ENCODE measurements around the gene COL6A1. TPM values are rescaled to one million over a fixed set of nuclear protein-coding genes. Genes with fewer than 3 reads are reported as not detected.

COL6A1 gene
- total RNA-seq, 2 donors from 2014 or later: 606 to 689 TPM

DNA sequence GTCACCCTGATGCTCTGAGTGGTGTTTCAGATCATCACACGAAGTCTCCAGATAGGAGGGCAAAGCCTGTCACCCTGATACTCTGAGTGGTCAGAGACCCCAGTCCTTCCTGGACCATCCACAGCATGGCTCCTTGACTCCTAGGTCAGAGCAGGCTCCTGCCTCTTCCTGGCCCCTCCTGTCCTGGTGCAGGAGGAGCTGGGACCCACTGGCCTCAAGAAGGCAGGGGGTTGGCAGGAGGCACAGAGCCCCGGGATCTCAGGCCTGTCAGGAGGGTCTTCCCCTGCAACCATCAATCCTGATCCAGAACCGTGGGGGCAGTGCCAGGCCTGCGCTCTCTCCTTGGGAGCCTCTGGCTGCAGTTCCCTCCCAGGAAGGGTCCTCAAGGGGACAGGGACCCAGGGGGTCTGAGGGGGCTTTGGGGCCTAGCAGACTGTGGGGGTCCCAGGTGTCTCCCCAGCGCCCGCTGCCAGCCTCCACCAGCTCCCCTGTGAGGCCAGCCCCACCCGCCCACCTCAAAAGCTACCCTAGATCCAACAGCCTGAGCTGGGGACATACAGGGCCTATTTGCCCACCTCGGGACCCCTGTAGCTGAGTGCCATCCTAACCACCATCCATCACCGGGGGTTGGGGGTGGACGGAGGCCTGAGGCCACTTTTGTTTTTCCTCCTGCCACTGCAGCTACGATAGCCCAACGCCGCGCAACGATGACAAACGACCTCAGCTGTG is 27.5 kb downstream of the COL6A1 start:
- intact Hi-C loops (cut with DNase I): no loop called here
- peak; percentile 75 for DNase-seq (ENCODE audit: low spot score)

GRCh38 chr21:46009951-46010705 is 28.6 kb downstream of the COL6A1 start:
- intact Hi-C loops (cut with DNase I): no loop called here
- DNase-seq (ENCODE audit: low spot score): peak; percentile 72

GRCh38 chr21:46011267-46011967 is 29.8 kb downstream of the COL6A1 start:
- DNase-seq (ENCODE audit: low spot score): peak; percentile 54
- intact Hi-C loops (cut with DNase I): no loop called here

DNA sequence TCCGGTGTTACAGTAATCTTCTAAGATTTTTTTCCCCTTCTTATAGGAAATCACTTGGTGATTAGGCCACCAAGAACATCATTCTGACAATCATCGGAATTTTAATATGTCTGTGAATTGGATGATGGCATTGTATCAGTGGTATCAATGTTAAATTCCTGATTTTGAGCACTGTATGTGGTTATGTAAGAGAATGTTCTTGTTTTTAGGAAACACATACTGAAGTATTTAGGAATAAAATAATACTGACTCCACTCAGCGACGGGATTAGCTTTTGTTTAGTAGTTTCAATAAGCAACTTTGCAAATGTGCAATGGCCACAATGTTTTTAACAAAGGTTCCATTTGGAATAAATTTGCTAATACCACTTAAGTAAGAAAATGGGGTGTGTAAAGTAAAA is 30.6 kb downstream of the COL6A1 start:
- no peak for DNase-seq (ENCODE audit: low spot score)
- intact Hi-C loops (cut with DNase I): no loop called here

- no peak for DNase-seq (ENCODE audit: low spot score)
- intact Hi-C loops (cut with DNase I): no loop called here
Observed at GRCh38 chr21:46014828-46015227, 33.3 kb downstream of the COL6A1 start.

GRCh38 chr21:46017148-46017547 is 35.6 kb downstream of the COL6A1 start:
- intact Hi-C loops (cut with DNase I): no loop called here
- DNase-seq (ENCODE audit: low spot score): no peak

GRCh38 chr21:46017695-46018094 is 36.1 kb downstream of the COL6A1 start:
- intact Hi-C loops (cut with DNase I): no loop called here

DNA sequence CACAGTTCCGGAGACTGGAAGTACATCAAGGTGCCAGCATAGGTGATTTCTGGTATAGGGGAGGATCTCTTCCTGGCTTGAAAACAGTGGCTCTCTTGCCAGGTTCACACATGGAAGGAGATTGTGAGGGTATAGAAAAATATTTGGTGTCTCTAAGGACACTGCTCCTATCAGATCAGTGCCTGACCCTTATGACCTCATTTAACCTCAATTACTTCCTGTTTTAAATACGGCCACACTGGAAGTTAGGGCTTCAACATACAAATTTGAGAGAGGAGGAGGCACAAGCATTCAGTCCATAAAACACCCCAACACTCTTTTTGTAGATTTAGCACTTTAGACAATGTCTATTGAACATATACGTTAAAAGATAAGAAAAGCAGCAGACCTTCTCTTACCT is 37.0 kb downstream of the COL6A1 start:
- no peak for DNase-seq (ENCODE audit: low spot score)
- intact Hi-C loops (cut with DNase I): no loop called here

More at GRCh38 chr21:46017695-46018094, 36.1 kb downstream of the COL6A1 start:
- DNase-seq (ENCODE audit: low spot score): no peak

DNA sequence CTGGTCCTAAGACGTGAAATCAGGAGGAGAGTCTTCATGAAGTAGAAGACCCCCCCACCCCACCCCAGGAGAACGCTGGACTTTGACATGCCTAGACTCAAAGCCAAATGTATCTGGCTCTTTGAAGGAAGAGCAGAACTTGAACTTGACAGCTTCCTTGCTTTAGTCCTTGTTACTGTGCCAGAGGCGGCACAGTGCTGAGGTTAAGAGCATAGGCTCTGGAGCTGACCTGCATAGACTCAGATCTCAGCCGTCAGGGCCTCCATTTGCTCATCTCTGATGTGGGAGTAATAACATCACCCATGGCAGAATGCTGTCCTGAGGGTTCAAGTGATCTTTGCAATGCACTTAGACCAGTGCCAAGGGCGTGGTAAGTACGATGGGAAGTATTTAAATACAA is 39.0 kb downstream of the COL6A1 start:
- intact Hi-C loops (cut with DNase I): no loop called here
- peak; percentile 20 for DNase-seq (ENCODE audit: low spot score)

GRCh38 chr21:46021398-46021797 is 39.8 kb downstream of the COL6A1 start:
- intact Hi-C loops (cut with DNase I): no loop called here
- no peak for DNase-seq (ENCODE audit: low spot score)

DNA sequence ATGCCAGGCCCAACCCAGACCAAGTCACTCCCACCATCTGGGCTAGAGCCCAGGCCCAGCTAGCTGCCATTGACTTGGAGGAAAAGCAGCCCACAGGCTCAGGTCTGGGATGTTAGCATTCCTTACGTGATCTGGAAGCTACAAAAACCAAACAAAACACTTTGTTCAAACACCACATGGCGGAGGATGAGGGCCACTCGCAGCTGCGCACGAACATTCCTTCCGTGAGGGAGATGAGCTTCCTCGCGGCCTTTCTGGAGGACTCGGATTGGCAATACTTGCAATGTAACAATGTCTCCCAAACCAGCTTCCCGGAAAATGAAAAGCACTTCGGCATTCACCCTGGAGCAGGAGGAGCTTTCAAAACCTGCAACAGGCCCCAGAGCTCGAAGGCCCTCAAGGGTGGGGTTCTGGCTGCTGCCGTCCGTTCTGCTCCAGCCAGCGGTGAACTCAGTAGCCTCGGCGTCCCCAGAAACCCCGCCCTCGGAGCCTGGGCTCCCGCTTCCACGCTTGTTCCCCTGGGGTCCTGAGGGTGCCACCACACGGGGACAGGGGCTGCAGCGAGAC is 40.5 kb downstream of the COL6A1 start:
- DNase-seq (ENCODE audit: low spot score): peak; percentile 92
- intact Hi-C loops (cut with DNase I): no loop called here

DNA sequence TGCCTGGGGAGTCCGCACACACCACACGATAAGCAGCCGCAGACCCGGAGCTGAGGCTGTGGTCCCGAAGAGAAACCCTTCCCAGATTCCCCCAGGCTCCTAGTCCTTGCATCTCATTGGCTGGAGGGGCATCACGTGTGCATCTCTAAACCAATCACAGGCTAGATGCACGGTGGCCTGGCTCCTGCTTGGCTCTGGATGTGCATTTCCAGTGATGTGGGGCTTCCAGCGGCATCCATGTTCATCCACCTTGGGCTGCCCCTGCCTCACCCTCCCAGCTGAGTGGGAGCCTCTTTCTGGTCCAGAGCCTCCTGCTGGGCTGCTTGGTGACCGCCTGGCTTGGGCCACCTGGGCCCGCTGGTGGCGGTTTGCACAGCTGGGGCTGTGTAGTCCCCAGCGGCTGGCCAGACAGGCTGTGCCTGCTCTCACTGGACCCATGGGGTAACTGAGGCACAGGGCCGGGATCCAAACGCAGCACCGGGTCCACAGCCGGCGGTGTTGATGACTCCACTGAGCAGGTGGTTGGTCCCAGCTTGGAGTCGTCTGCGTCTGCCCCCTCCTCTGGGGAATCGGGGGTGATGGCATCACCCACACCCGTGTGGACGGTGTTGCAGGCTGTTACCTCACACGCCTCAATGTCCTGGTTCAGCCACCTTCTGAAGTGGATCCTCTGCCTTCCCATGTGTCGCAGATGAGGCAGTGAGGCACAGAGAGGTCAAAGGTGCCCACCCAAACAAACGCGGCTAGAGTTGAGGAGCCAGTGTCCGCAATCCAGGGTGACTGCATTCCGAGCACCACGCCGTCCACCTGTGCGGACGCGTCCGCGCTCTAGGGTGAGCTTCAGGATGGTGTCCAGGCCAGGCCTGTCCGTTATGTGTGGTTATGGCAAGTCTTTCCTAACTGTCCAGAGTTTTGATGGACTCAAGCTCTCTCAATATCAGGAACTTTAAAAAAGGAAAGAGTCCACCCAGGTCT is 41.3 kb downstream of the COL6A1 start:
- intact Hi-C loops (cut with DNase I): no loop called here
- DNase-seq (ENCODE audit: low spot score): peak; percentile 76

- DNase-seq (ENCODE audit: low spot score): peak; percentile 66
- intact Hi-C loops (cut with DNase I): no loop called here
Observed at GRCh38 chr21:46023555-46023954, 42.0 kb downstream of the COL6A1 start.

DNA sequence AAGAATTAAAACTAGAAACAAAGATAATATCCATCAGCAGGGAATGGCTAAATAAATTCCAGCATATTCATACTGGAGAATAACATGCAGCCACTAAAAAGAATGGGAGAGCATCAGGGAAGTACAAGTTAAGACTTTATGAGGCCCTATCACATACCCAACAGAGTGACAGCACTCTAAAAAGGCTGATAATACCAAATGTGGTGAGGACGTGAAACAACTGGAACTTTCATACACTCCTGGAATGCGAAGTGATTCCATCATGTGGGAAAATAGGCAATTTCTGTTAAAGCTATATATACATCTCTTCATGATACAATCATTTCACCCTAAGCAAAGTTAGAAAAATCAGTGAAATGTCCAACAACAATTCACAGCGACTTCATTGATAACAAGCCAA is 42.6 kb downstream of the COL6A1 start:
- no peak for DNase-seq (ENCODE audit: low spot score)
- intact Hi-C loops (cut with DNase I): no loop called here

DNA sequence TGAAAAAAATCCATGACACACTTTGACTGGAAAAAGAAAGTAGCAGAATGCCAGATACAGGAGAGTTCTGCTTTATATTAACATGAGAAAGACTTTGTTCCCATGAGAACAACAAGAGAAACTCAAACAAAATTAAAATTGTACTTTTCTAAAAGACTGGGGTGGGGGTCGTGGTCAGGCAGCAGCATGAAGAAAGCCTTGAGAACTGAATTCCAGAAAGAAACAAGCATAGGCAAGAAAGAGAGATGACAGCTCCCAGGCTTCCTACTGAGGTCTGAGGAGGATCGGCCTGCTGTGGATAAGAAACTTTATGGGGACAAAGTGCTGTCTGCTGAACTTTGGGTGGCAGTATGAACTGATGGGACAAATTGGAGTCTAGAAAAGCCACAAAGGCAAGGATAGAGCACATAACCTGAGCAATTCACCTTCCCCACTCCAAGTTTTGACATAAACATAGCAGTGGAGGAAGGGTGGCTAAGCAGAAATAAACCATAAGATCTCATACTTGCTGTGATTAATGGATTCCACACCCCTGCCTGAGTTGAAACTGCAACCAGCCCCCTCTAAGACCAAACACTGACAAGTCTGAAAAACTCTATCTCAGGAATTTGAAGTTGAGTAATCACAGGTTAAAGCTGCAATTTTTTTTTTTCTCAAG is 43.7 kb downstream of the COL6A1 start:
- peak; percentile 32 for DNase-seq (ENCODE audit: low spot score)
- intact Hi-C loops (cut with DNase I): no loop called here

- peak; percentile 78 for DNase-seq (ENCODE audit: low spot score)
- intact Hi-C loops (cut with DNase I): no loop called here
Observed at GRCh38 chr21:46027851-46028493, 46.4 kb downstream of the COL6A1 start.

DNA sequence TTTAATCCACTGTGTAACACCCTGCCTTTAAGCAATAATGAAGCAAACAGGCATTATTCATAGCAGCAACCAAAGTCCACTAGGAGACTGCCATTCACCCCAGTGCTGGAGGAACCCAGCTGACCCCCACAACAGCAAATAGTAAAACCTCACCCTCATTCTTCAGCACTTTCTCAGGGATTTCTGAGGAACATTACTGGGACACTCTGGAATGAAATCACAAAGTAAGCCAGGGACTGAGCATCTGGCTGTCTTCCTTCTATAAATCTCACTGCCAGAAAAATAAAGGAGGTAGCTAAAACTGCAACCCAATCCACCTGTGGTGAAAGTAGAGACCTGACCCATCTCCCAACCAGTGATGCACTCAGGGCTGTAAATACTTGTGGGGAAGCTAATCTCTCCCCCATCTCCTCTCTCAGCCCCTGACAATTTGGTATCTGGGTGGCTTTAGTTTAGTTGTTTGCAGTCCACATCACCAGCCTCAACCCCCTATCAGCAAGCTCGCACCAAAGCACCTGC is 47.1 kb downstream of the COL6A1 start:
- DNase-seq (ENCODE audit: low spot score): peak; percentile 43
- intact Hi-C loops (cut with DNase I): no loop called here
